Dermis blood vessel endothelial cell (primary cell): Measurements from ENCODE around the gene POLE2. TPM values are rescaled to one million over a fixed set of nuclear protein-coding genes. Genes with fewer than 3 reads are reported as not detected.
A peak's percentile ranks its signal among the peaks of the same experiment; 100 is the strongest.
"Not testable (repeated sequence)": the region's sequence is repeated elsewhere in the genome, so short reads cannot be mapped to it uniquely, and the experiment has no call there.

Source experiments
- DNase-seq: peaks from one replicate; pipeline ENCODE4 v3.0.0; 2010
- total RNA-seq: library from RNA; depleted of rRNA; stranded (reverse); fragments of >200 nt; gene quantifications from 2 replicates; pipeline ENCODE4 v1.2.3, GENCODE V29; 2014

POLE2 gene
- total RNA-seq, 1 donor from 2014 or later, result 8.7 TPM

DNA sequence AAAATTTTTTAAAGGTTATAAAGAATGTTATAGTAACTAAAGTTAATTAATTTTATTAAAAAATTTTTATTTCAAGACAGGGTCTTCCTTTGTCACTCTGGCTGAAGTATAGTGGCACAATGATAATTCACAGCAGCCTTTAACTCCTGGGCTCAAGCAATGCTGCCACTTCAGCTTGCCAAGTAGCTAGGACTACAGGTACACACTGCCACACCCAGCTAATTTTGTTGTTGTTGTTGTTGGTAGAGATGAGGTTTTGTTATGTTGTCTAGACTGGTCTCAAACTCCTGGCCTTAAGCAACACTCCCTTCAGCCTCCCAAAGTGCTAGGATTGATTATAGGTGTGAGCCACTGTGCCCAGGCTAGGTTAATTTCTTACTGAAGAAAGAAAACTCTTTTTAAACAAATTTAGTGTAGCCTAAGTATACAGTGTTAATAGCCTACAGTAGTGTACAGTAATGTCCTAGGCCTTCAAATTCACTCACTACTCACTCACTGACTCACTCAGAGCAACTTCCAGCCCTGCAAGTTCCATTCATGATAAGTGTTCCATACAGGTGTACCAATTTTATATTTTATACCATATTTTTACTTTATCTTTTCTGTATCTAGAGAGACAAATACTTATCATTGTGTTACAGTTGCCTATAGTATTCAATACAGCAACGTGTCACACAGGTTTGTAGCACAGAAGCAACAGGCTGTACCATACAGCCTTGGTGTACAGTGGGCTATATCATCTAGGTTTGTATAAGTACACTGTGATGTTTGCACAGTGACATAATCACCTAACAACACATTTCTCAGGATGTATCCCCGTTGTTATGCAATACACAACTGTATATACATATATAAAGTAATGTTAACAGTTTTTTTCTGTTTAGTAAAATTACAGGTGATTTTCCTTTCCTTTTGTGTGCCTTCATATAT lies 28.2 kb downstream of the POLE2 start:
- no peak for DNase-seq

GRCh38 chr14:49657500-49657899 lies 30.5 kb downstream of the POLE2 start:
- DNase-seq, result not testable (repeated sequence)

- DNase-seq, result no peak
These were observed 33.5 kb downstream of the POLE2 start for GRCh38 chr14:49654511-49654910.

DNA sequence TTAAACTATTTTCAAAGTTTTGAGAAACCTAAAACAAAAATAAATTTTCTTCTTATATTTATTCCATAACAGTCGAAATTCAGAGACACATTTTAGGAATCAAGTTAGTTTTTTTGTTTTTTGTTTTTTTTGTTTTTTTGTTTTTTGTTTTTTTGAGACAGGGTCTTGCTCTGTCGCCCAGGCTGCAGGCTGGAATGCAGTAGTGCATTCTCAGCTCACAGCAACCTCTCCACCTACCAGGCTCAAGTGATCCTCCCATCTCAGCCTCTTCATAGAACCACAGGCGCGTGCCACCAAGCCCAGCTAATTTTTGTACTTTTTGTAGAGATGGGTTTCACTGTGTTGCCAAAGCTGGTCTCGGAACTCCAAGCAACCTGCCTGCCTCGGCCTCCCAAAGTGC lies 34.5 kb downstream of the POLE2 start:
- no peak for DNase-seq

- DNase-seq, result no peak
These were observed 45.9 kb downstream of the POLE2 start for GRCh38 chr14:49642163-49642562.

DNA sequence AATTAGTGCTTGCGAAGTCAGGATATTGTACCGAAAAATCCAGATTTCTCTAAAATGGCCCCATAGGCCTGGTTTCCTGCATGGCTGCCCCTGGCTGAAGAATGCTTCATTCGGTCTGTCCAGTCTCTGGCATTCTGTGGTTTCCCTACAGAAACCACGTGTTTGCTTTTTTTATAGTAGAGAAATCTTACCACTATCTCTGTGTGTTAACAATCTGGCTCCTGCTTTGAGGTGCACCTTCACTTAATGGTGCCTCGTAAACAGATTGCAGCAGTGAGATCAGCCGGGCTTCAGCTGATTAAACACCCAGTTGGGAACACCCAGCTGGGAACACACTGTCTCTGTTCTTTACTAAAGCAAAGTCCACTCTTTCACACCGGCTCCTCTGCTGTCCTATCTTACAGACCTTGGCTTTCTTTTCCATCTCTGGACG lies 46.3 kb downstream of the POLE2 start:
- DNase-seq, result no peak

DNA sequence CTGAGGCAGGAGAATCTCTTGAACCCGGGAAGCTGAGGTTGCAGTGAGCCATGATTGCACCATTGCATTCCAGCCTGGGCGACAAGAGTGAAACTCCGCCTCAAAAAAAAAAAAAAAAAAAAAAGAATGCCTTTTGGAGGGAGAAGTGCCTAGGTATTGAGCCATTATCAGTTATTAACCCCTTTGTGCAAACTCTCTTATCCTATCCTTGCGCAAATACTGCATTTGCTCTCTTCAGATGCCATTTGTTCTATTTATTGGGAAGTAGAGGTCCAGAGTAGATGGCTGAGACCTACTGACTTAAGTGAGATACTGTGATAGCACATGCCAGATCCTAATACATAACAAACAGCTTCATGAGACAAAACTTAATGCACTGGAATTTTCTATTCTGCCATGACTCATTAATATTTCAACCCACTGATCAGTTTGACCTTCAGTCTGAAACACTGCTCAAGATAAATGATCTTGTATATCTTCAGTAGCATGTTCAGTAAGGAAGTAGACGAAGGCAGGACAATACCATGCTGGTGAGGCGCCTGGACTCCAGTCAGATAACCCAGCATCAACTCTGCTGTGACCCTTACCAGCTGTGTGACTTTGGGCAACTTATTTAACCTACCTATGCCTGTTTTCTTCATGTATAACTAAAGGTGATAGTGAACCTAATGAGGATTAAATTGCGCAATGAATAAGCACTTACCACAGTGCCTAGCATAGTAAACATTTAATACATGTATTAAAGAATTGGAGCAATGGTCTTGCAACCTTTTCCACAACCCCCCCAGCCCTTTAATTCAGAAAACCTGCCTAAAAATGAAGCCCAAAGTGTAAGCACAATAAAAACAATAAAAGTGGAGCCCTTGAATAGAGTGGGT lies 47.2 kb downstream of the POLE2 start:
- no peak for DNase-seq

- DNase-seq, result no peak
These were observed 50.4 kb downstream of the POLE2 start for GRCh38 chr14:49637534-49638078.

- DNase-seq, result no peak
These were observed 51.1 kb downstream of the POLE2 start for GRCh38 chr14:49636866-49637265.

DNA sequence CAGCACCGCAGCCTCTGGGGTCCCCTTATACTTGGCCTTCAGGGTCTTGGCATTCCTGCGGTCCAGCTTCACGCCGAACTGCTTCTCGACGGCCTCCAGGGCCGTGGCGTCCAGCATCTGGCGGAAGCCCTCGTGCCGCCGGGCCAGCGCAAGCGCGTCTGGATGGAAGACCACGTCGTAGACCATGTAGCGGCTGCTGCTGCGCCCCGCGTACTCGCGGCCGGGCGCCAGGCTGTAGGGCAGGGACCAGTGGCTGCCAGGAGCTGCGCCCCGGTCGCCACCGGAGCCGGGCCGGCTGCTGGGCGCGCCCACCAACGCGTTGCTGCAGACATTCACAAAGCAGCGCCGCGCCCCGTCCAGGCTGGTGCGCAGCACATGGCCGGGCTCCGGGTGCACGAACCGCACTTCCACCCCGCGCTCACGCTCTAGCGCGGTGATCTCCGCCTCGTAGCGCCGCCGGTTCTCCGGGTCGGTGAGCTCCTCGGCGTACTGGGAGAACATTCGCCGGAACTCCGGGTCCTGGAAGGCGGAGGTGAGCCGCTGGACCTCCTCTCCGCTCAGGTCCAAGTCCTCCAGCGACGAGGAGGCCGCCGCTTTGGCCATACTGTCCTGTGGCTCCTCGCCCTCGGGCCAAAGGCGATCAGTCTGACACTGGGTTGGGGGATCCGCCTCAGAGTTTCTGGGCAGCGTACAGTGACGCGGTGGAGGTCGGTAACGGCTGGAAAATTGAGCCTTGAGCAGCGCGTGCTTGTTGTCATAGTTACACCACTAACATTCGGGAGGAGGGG lies 53.3 kb downstream of the POLE2 start, which contains the start of gene DNAAF2:
DNAAF2 (minus strand) TSS at position 698 of the 788 bp plus-strand sequence; CDS start at position 603, 95 bp downstream.
- peak; percentile 83 for DNase-seq

- peak; percentile 98 for DNase-seq
These were observed 54.1 kb downstream of the POLE2 start for GRCh38 chr14:49633640-49634546.

- DNase-seq, result peak; percentile 29
These were observed 63.8 kb downstream of the POLE2 start for GRCh38 chr14:49623941-49624839.

GRCh38 chr14:49623387-49623786 lies 64.6 kb downstream of the POLE2 start:
- no peak for DNase-seq

DNA sequence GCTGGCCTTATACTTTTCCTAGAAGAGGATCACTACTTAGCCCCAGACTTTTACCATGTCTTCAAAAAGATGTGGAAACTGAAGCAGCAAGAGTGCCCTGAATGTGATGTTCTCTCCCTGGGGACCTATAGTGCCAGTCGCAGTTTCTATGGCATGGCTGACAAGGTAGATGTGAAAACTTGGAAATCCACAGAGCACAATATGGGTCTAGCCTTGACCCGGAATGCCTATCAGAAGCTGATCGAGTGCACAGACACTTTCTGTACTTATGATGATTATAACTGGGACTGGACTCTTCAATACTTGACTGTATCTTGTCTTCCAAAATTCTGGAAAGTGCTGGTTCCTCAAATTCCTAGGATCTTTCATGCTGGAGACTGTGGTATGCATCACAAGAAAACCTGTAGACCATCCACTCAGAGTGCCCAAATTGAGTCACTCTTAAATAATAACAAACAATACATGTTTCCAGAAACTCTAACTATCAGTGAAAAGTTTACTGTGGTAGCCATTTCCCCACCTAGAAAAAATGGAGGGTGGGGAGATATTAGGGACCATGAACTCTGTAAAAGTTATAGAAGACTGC lies 65.9 kb downstream of the POLE2 start:
- DNase-seq, result no peak

DNA sequence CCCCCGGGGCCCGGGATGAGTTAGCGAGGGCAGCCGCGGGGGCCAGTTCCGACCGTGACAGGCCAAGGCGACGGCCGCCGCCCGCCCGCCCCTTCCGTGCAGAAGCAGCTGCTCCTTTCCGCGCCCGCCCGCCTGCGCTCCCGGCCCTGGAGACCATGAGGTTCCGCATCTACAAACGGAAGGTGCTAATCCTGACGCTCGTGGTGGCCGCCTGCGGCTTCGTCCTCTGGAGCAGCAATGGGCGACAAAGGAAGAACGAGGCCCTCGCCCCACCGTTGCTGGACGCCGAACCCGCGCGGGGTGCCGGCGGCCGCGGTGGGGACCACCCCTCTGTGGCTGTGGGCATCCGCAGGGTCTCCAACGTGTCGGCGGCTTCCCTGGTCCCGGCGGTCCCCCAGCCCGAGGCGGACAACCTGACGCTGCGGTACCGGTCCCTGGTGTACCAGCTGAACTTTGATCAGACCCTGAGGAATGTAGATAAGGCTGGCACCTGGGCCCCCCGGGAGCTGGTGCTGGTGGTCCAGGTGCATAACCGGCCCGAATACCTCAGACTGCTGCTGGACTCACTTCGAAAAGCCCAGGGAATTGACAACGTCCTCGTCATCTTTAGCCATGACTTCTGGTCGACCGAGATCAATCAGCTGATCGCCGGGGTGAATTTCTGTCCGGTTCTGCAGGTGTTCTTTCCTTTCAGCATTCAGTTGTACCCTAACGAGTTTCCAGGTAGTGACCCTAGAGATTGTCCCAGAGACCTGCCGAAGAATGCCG lies 66.7 kb downstream of the POLE2 start:
- DNase-seq, result peak; percentile 80

- peak; percentile 99 for DNase-seq
These were observed 67.6 kb downstream of the POLE2 start, which contains the start of the genes MGAT2 and RPL36AL for GRCh38 chr14:49620182-49621113. MGAT2 (plus strand) TSS chr14:49620799; CDS start chr14:49621269, 470 bp downstream. RPL36AL (minus strand) TSS chr14:49620626; CDS start chr14:49619104, 1,522 bp downstream.

DNA sequence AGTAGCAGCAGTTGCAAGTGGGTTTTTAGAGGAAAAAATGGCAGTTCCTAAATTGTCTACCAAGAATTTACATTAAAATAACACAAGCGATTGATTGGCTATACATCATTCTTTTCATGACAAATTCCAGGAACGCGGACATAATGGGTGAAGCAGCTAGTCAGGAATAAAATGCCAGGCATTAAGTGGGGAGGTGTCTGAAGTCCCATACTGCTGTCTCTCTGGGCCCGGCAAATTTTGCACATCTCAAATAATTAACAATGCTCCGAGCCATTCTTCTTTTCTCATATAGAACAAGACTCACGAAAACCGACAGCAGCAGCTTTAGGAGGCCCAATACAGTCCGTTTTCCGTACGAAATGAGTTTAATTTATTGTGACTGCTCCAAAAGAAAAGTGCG lies 68.3 kb downstream of the POLE2 start:
- peak; percentile 13 for DNase-seq
